Measurements from ENCODE around the gene GPR158.

GRCh38 chr10:25453619-25454018, 278.8 kb downstream of the GPR158 start:
- no peak for TF ChIP-seq CTCF (IDR thresholded peaks at IDR 0.05)
- TF ChIP-seq POLR2A (IDR thresholded peaks at IDR 0.05): no peak
